K562 (cell line): Measurements from ENCODE around the gene YIF1A.

Experiments used
- ATF1 ChIP-seq, 2 experiments: fragments of 450-650 bp in 1 of 2; IDR thresholded peaks; 2 replicates each; pipeline ENCODE4 v1.6.1; 2016; ENCODE audit warnings: missing compliant biosample characterization in 1 of 2, missing genetic modification characterization in 1 of 2
- ZNF263 ChIP-seq: sonication (generic); formaldehyde crosslinking; IDR thresholded peaks from 2 replicates; pipeline ENCODE4 v1.8.0; 2022; ENCODE audit warnings: mild to moderate bottlenecking, missing genetic modification reagents, borderline replicate concordance
- ZNF507 ChIP-seq: conservative IDR thresholded peaks from 2 replicates; pipeline ENCODE4 v1.6.1; 2017; ENCODE audit warnings: missing genetic modification characterization, missing compliant biosample characterization
- ZNF785 ChIP-seq: fragments of 250-450 bp; sonication (Bioruptor Pico); IDR thresholded peaks from 2 replicates; pipeline ENCODE4 v1.4.0; 2020; ENCODE audit warnings: mild to moderate bottlenecking
- TF ChIP-seq, protein P1 (sequence below), 3 experiments: IDR thresholded peaks in 2 of 3; conservative IDR thresholded peaks in 1 of 3; 2 replicates each; pipeline ENCODE4 v1.5.1; 2011 to 2012; ENCODE audit warnings: low read length in 3 of 3, mild to moderate bottlenecking in 3 of 3, control low read depth in 2 of 3, improper control_type of control experiment in 1 of 3, inconsistent platforms in 1 of 3, low read depth in 1 of 3, mixed read lengths in 1 of 3, moderate library complexity in 1 of 3; ENCODE audit not compliant: insufficient read depth in 2 of 3

DNA sequence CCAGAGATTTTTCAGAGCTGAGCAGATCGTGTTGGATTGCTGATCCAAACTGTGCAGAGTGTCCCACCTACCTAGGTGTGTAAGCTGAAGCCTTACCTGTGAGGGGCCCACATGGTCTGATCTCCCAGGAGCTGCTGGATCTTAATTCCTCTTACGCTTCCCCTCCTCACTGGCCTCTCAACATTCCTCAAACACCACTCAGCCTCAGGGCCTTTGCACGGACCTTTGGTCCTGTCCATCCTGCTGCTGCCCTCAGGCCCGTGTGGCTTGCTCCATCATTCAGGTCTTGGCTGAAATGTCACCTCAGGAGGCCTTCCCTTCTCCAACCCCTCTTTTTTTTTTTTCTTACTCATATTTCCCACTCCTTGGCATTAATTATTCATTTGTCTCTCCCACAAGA lies 41.6 kb downstream of the YIF1A start:
- TF ChIP-seq ZNF785 (CRISPR knock-in tag), result no peak
- TF ChIP-seq ZNF263 (CRISPR knock-in tag), result no peak
- no peak for TF ChIP-seq ATF1 (CRISPR knock-in tag; IDR thresholded peaks at IDR 0.05)
- no peak for TF ChIP-seq ATF1 (tag; IDR thresholded peaks at IDR 0.05)
- TF ChIP-seq, protein P1, sequence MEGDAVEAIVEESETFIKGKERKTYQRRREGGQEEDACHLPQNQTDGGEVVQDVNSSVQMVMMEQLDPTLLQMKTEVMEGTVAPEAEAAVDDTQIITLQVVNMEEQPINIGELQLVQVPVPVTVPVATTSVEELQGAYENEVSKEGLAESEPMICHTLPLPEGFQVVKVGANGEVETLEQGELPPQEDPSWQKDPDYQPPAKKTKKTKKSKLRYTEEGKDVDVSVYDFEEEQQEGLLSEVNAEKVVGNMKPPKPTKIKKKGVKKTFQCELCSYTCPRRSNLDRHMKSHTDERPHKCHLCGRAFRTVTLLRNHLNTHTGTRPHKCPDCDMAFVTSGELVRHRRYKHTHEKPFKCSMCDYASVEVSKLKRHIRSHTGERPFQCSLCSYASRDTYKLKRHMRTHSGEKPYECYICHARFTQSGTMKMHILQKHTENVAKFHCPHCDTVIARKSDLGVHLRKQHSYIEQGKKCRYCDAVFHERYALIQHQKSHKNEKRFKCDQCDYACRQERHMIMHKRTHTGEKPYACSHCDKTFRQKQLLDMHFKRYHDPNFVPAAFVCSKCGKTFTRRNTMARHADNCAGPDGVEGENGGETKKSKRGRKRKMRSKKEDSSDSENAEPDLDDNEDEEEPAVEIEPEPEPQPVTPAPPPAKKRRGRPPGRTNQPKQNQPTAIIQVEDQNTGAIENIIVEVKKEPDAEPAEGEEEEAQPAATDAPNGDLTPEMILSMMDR (IDR thresholded peaks at IDR 0.05 in 2 of 3, conservative IDR thresholded peaks at IDR 0.05 in 1 of 3; ENCODE audit: insufficient read depth in 2 of 3, low read depth in 1 of 3, low read length in 3 of 3), result no peak
- no peak for TF ChIP-seq ZNF507 (tag)
